GM18858 (cell line): ENCODE results near the gene EPB41L2.

Source experiments
- ATAC-seq: cut with Tn5 transposase; IDR thresholded peaks from one replicate; pipeline ENCODE4 v1.9.1; 2021; ENCODE audit not compliant: unreplicated experiment

EPB41L2 gene

DNA sequence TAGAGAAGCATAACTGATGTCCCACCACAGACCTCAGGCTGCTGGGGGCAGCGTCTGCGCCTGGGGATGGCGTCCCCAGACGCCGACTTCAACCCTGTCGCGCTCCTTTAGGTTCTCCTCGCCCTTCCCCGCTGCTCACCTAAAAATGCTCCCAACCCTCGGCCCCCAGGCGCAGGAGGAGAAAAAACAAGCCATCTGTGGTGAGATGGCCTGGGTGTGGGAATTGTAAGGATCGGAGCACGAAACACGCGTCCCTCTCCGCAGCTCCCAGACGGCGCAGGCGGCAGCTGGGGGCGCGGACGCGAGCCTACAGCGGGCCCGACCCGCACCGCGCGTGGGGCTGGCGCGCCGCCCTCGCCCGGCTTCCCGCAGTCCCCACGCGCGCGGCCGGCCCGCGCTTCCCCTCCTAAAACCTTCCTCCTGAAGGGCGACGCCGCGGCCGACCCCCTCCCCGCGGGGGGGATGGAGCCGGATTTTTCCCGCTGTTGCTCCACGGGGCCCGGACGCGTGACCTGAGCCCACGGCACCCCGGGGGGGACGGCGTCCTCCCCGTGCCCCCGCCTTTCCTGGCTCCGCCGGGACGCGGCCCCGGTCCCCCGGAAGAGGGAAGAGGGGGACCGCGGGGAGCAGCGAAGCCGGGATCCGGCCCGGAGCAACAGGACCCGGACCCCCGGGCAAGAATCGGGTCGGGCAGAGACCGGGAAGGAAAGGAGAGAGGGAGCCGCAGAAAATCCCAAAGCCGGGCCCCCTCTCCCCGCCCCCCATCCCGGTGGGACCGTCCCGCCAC lies 611 bp downstream of the EPB41L2 start:
- no peak for ATAC-seq

- ATAC-seq = no peak
Observed at GRCh38 chr6:131061751-131062119, 1.3 kb downstream of the EPB41L2 start.

- ATAC-seq = no peak
Observed at GRCh38 chr6:131061041-131061750, 1.8 kb downstream of the EPB41L2 start.

- ATAC-seq = no peak
Observed at GRCh38 chr6:131060311-131060710, 2.7 kb downstream of the EPB41L2 start.

- ATAC-seq = no peak
Observed at GRCh38 chr6:131059486-131059885, 3.6 kb downstream of the EPB41L2 start.

DNA sequence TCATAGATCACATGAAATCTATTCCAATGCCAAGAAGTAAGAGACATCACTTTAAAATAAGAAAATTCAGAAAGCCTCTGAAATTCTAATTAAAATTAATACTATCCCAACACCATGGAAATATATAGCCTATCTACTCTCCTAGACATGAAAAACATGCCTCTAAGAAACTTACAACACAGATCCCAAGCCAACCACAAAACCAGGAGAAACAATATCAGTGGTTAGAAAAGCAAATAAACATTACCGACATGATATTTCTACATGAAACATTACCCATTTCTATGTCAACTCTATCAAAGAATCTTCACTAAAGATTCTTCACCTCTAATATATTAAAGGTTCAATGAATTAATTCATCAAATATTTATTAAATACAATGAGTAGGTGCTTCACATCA lies 4.8 kb downstream of the EPB41L2 start:
- no peak for ATAC-seq

DNA sequence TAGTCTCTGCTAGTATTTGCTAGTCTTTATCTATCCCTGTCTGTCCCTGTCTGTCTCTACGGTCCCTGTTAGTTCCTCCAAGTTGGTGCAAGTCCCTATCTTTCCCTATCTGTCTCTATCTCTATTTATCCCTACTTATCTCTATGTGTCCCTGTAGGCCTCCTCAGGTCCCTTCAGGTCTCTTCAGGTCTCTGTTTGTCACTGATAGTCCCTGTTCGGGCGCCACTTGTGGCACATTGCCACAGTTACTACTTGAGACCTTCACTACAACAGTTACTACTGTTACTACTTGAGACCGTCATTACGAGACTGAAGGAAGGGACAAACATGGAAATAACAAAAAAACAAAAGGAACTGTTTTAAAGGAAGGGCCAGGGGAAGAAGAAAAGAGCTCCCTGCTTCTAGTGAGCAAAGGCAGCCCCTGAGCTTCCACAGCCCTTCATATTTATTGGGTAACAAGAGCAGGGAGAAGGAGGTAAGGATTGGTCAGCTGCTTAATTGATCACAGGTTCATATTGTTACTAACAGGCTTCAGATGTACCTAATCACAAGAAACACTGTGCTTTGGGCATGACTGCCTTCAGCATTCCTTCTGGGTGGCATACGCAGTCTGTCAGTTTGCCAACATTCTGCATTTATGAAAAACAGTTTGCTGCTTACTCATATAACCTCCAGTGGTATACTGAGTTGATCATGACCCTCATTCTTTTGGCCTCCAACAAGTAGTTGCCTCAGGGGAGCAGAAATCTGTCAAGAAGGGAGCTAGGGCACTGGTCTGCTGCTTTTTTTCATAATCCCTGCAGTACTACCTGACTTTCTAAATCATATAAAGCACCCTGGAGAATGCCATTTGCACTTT lies 8.4 kb downstream of the EPB41L2 start:
- no peak for ATAC-seq

DNA sequence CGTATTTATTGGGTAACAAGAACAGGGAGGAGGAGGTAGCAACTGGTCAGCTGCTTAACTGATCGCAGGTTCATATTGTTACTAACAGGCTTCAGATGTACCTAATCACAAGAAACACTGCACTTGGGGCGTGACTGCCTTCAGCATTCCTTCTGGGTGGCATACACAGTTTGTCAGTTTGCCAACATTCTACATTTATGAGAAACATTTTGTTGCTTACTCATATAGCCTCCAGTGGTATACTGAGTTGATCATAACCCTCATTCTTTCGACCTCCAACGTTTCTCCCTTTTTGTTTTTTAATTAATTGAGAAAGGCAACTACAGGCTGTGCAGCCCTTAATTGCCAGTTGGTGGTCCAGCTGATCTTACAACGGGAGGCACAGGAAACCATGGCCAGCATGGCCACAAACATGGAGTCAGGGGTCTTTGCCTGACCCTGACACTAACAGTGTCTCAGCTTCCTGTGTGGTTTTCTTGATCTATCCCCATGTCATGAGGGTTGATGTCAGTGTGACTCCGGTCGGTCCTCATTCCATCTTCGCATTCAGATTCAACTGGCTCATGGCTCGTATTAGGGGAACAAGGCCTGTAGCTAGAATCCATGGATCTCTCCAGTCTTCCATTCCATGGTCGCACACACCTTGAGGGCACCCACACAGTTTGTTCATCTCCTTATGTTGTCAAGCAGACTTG lies 9.4 kb downstream of the EPB41L2 start:
- ATAC-seq = no peak

DNA sequence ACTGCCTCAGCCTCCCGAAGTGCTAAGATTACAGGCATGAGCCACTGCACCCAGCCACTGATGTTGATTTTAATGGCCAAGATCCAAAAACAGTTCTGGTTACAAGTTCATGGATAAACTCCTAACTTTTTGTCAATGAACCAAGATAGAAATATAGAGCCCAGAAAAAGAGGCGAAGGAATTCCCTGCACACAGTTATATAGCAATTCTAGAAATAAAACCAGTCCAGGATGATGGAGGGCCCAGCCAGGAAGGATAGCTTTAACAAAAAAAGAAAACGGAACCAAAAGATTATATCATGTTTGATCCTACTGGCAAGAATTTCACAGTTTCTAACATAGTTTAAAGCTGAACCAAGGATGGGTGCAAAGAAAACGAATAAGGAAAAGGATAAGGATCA lies 10.9 kb downstream of the EPB41L2 start:
- ATAC-seq = no peak

DNA sequence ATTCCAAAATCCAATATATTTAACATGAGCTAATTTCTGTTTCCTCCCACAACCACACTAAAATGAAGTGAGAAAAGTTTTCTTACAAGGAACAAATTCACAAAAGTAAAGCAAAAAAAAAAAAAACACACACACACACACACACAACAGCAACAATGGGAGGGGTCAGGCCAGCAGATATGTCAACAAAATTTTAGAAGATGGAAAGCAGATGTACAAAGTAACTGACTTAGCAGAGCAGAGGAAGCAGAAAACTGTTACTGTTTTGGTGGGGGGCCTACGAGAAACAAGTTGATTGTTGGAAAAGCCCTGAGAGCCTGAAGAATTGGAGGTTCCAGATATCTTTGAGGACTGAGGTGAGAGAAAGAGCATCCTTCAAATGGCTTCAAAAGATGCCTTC lies 11.7 kb downstream of the EPB41L2 start:
- ATAC-seq = no peak

DNA sequence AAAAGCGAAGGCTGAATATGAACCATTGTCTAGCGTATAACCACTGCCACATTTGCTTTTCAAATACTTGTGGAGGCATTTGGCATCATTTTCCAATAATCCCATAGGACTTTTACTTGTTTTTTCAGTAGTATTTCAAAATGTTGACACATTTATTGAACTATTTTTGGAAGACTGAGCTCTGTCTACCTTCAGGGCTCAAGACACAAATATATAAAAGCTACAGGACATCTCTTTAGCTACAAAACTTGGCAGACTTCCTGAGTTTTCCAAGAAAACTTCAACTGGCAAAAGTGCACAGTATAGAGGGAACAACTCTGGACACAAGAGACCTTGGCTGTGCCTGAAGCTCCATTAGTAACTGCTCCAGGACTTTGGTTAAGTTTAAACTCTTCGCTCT lies 13.4 kb downstream of the EPB41L2 start:
- no peak for ATAC-seq

GRCh38 chr6:131048933-131049515 lies 14.0 kb downstream of the EPB41L2 start:
- ATAC-seq = no peak

- ATAC-seq = no peak
Observed at GRCh38 chr6:131048459-131048858, 14.6 kb downstream of the EPB41L2 start.

GRCh38 chr6:131045139-131045538 lies 17.9 kb downstream of the EPB41L2 start:
- no peak for ATAC-seq

GRCh38 chr6:131043902-131044447 lies 19.1 kb downstream of the EPB41L2 start:
- ATAC-seq = no peak

- ATAC-seq = no peak
Observed at GRCh38 chr6:131042664-131043063, 20.4 kb downstream of the EPB41L2 start.

DNA sequence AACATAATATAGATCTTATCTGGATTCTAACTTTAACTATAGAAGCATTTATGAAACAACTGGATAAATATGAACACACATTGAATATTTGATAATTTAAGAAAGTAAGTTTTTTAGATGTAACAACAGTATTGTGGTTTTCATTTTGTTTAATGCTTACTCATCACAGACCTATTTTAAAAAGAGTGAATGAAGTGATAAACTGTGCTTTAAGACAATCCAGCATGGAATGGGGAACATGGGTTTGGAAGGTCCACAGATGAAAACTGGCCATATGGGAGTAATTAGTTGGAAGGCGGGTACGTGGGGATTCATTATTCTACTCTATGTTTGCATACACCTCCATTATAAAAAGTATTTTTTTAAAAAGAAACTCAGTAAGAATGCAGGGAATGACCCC lies 21.2 kb downstream of the EPB41L2 start:
- no peak for ATAC-seq

DNA sequence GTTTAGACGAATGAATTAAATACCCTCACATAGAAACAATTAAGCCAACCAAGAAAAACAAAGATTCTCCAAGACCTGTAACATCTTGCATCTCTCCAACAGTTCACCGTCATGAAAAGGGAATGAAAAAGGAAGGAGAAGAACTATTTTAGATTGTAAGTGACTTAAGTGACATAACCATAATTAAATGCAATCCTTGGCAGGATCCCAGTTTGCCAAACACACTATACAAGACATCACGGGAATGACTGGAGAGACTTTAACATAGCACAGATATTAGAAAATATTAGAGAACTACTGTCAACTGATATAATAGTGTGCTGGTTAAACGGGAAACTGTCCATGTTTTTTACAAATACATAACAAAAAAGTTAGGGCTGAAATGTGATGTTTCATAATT lies 22.2 kb downstream of the EPB41L2 start:
- no peak for ATAC-seq

GRCh38 chr6:131039345-131039680 lies 23.7 kb downstream of the EPB41L2 start:
- no peak for ATAC-seq

DNA sequence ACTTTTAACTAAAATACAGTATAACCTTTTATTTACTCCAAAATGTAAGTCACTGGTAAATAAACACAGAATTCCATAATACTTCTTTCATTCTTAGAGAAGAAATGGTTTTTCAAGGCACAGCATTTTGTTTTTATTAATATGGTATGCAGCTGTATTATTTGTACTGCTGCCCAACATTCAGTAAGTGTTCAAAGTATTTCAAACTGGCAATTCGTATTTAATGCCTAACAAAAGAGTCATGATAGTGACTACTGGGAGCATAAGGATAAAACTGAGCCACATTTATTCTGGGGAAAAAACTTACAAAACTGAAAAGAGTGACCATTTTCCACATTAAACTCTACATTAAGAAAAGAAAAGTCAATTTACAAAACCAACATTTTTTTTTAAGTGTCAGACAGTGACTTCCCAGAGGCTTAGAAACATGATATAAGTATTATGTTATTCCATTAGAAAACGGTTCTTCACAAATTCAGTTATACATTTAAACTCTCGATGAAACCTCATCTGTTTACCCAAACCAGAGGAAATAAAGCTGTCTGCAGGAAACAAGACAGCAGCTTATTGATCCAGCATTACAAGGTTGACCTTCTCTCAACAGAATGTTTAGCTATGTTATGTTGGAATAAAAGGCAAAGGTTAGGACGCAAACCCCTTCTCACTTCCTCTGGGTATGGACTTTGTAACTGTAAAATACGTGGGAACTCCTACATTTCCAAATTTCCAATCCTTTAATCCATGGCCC lies 24.3 kb downstream of the EPB41L2 start:
- ATAC-seq = no peak
